Measurements from ENCODE around the gene GCSAM.

GCSAM gene

DNA sequence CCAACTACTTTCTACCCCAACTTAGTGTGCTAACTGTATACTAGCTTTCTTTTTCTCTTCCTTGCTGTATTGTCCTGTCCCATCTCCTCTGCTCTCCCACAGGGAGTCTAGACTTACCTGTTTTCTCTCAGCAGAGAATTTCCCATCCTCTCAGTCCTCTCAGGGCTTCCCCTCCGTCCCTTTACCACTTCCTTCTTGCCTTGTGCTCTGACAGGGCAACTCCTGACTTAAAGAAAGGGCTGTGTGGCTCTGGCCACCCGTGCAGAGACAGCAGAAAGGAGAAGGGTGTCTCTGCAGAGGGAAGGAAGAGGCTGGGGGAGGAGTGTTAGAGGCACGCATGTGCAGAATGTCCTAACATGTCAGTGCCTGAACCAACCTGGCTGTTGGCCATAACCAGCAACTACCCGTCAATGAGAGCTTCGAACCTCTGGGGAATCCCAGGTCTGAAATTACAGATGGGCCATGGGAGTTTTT lies at the start of gene GCSAM:
GCSAM (minus strand) TSS at position 274 of the 474 bp plus-strand sequence; CDS start at position 146, 128 bp downstream.
- no peak for DNase-seq (ENCODE audit: extremely low read depth, low read depth)
- no peak for TF ChIP-seq CTCF (IDR thresholded peaks at IDR 0.05; ENCODE audit: low read depth, low read length)

- DNase-seq (ENCODE audit: extremely low read depth, low read depth), result no peak
- TF ChIP-seq CTCF (IDR thresholded peaks at IDR 0.05; ENCODE audit: low read depth, low read length), result no peak
Measured at GRCh38 chr3:112175646-112176045, 42.6 kb upstream of the GCSAM start.

DNA sequence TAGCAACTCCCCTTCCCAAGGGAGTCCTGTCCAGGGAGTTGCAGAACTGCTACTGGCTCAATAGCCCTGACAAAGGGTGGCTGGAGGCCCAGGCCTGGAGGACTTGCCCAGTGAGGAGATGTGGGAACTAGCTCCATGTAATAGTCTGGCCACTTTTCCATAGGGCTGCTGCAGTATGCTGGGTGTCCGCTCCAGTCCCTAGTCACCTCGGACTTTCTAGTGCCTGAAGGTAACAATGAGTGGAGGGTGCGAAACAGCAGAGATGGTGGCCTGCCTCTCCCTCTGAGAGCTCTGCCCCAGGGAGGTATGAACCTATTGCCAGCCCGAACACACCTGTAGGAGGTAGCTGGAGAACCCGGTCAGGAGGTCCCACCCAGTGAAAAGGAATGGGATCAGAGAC lies 42.0 kb upstream of the GCSAM start:
- no peak for TF ChIP-seq CTCF (IDR thresholded peaks at IDR 0.05; ENCODE audit: low read depth, low read length)
- DNase-seq (ENCODE audit: extremely low read depth, low read depth), result no peak

DNA sequence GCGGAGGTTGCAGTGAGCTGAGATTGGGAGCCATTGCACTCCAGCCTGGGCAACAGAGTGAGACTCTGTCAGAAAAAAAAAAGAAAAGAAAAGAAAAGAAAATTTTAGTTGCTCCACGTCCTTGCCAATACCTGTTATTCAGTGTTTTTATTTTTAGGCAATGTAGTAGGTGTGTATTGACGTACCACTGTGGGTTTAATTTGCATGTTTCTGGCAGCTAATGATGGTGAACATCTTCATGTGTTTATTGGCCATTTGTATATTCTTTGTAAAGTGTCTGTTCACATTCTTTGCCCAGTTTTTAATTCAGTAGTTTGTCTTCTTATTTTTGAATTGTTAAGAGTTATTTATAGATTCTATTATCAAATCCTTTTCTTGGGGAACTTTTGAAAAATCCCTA lies 38.1 kb upstream of the GCSAM start:
- no peak for DNase-seq (ENCODE audit: extremely low read depth, low read depth)
- TF ChIP-seq CTCF (IDR thresholded peaks at IDR 0.05; ENCODE audit: low read depth, low read length), result no peak

DNA sequence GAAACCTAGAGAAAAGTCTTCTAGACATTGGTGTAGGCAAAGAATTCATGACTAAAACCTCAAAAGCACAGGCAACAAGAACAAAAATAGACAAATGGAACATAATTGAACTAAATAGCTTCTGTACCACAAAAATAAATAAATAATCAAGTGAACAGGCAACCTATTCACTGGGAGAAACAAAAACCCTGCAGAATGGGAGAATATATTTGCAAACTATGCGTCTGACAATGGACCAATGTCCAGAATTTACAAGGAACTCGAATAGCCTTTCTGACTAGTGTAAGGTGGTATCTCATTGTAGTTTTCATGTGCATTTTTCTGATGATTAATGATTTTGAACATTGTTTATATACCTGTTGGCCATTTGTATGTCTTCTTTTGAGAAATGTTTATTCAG lies 37.0 kb upstream of the GCSAM start:
- no peak for DNase-seq (ENCODE audit: extremely low read depth, low read depth)
- no peak for TF ChIP-seq CTCF (IDR thresholded peaks at IDR 0.05; ENCODE audit: low read depth, low read length)

DNA sequence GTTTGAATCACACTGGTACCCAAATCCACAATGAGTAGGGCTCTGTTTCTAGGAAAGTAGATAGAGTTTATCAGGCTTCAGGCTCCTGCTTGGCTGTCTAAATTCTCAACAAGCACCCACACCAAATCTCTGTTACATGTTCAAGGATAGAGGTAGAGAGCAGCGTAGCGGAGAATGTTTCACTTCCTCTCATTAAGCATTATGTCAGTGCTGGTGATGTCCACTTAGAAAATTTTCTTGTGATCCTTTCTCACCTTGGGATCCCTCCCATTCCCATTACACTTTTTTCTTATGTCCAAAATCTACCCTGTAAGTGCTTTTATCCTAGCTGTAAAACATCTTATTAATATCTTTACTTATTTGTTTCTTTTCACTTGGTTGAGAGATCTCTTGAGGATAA lies 34.7 kb upstream of the GCSAM start:
- no peak for DNase-seq (ENCODE audit: extremely low read depth, low read depth)
- TF ChIP-seq CTCF (IDR thresholded peaks at IDR 0.05; ENCODE audit: low read depth, low read length), result no peak

DNA sequence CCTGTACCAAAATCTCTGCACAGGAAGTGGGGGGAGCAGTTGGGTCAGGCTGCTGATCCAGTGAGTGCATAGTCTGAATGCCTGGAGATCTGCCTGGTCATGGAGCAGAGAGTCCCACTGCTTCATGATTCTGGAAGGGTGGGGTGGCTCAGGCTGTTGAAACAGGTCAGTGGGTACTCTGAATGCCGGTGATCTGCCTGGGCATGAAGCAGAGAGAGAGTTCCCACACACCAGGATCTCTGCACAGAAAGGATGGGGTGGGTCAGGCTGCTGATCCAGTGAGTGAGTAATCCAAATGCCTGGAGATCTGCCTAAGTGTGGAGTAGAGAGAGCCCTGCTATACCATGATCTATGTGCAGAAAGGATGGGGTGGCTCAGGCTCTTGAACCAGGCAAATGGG lies 16.1 kb upstream of the GCSAM start:
- no peak for DNase-seq (ENCODE audit: extremely low read depth, low read depth)
- TF ChIP-seq CTCF (IDR thresholded peaks at IDR 0.05; ENCODE audit: low read depth, low read length), result no peak
